CD4-positive, alpha-beta T cell treated with Interleukin-15 for 4 hours (primary cell): ENCODE data around the gene TIMM22.

ENCODE experiments used
- DNase-seq: peaks from one replicate; pipeline ENCODE4 v3.0.0-alpha.2; 2020; ENCODE audit warnings: low spot score

Gene TIMM22

DNA sequence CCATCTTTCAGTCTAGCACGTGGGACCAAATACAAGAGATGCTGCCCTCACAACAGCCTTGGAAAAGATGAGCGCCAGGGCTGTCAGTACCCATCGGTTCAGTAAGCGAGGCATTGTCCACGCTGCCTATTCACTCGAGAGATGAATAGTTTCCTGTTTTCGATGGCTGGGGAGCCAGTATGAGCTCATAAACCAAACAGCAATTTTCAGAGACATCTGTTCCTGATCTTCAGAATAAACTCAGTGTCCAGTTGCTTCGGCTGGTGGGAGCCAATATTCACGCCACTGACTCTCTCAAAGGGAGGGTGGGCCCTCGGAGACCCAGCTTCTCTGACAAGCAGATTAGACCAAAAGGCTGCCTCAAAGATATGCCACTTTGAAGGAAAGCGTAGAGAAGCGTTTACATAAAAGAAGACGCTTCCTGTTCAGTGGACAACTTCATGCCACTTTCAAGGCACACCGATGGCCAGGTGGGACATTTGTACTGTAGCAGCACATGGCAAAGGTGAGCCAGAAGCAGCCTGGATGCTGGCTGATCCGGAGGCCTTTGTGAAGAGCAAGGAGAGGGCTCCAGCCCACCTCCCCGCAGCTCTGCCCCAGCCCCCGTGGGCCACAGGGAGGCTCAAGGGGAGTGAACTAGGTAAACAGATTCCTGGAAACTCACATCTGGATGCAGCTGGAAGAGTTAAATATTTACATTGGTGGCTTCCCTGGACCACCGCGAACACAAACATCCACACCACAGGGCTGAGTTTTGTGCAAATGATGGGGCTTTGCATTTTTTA, 6.0 kb downstream of the TIMM22 start:
- DNase-seq = no peak

GRCh38 chr17:1003633-1003971, 6.7 kb downstream of the TIMM22 start:
- no peak for DNase-seq

DNA sequence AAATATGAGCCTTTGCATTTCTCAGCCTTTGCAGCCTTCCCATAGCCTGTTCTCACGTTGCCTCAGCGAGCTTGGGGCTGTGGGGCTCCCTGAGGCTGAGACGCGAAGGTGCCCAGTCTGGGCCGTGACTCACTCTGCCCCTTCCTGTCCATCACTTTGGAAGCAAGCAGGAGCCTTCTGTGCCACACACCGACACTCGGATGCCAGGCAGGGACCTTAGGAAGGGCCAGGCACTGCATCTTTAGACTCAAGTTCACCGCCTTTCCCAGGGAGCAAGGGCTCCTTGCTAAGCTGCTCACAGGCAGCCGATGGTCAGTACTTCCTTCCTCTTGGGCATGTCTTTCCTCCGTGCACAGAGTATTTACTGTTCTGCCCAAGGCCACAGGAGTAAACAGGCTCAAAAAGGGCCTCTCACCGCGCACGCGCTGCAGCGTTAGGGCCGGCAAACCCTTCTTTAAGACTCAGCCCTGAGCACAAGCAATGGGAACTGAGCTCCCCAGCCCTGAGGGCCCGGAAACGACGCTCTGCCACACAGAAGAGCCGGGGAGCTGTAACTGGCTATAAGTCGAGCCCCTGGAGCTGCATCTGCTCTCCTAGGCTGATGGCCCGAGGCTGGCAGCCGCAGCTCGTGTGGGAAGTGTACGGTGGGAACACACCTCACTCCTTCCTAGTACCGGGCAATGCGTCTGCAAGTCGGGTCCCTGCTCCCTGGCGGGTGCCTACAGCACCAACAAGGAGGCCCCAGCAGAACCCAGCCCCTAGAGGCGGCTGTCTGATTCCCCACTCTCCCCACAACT, 7.2 kb downstream of the TIMM22 start:
- DNase-seq = no peak

GRCh38 chr17:1004769-1005295, 7.9 kb downstream of the TIMM22 start:
- DNase-seq = no peak

DNA sequence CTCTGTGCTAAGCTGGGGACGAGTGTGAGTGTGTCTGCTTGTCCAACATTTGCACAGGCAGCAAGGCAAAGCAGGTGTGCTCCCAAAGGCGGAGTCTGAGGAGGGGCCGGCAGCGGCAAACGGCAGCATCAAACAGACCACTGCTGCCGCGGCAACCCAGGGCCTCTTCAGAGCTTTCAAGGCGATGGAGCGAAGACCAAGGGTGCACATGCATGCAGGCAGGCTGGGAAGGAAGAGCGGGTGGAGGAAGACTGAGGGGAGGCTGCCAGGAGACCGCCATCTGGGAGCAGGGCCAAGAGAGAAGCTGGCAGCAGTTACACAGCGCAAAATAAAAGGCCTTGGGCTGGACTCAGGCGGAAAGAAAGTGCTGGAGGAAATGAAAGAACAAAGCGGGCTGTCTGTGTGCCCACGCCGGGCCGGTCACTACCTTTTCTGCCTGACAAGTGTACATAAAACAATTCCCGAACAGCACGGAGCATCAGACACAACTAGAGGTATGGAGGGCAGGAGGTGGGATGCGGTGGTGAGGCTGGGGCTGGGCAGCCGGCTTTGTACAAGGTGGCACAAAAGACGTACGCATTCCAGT, 8.5 kb downstream of the TIMM22 start:
- no peak for DNase-seq

DNA sequence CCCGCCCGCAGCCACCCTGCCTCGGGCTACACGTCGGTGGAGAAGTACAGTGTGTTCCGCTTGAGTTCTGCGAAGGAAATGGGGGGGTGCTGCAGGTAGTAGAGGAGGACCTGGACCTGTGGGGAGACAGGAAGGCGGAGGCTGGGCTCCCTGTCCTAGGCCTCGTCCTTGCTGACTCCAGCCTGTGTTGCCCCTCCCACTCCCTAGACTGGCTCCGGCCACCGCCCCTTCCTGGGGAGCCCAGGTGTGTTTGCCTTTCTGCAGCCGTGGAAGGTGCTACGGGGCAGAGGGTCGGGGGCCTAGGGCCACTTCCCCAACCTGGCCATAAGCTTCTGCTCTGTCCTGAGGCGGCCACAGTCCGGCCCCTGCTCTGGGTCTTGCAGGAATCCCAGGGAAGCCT, 9.1 kb downstream of the TIMM22 start:
- no peak for DNase-seq

DNA sequence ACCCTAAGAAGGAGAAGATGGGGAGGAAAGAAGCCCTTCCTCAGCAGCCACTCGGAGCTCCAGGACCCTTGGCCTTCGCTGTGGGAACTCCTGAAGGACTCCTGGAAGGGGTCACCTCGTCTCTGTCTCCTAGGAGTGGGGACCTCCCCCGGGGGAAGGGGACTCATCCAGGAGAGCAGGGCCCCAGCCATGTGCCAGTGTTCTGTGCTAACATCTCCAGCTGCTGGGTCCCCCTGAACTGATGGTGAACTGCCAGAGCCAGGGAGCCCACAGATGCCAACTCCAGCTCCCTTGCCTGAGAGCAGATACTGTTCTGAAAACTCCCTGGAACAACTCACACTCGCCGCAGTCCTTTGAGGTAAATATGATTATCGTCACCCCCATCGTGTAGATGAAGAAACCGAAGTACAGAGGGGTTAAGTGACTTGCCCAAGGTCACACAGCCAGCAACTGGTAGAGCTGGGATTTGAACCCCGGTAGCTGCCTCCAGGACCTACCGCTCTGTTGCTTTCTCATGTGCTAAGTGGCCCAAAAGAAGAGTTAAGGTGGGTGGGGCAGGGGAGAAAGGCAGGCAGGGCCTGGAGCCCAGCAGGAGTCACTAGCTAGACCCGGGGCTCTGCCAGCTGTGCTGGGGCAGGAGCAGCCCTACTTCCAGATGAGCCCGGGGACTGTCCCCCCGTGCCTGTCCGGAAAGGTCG, 10.5 kb downstream of the TIMM22 start:
- no peak for DNase-seq

DNA sequence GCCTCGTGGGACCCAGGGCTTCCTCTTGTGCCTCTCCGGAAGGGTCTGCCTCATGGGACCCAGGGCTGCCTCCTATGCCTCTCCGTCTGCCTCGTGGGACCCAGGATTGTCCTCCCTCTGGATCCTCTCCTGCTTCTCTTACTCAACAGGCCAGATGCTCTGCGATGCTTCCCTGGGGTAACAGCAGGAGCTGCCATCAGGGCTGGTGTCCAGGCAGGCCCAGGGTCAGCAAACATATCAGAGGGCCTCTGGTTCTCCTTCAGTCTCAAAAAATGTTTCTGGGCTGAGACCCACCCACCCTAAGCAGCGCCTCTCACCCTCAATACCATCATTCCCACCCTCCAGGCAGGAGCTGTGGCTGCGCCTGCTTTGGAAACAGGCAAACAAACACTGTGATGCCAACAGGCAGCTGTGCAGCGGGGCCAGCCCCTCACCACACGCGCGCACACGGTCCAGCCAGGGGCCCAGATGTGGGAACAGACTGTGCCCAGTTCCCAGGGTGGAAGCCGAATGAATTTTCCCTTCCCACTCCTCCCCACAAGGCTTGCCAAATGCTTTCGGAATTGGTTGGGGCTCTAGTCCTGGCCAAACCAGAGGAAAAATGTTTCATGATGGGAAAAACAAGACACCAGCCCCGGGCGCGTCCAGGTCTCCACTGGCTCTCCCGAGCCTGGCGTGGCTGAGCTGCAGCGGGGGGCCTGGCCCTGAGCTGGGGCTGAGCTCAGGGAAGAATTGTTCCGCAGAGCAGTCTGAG, 11.3 kb downstream of the TIMM22 start:
- DNase-seq = no peak

DNA sequence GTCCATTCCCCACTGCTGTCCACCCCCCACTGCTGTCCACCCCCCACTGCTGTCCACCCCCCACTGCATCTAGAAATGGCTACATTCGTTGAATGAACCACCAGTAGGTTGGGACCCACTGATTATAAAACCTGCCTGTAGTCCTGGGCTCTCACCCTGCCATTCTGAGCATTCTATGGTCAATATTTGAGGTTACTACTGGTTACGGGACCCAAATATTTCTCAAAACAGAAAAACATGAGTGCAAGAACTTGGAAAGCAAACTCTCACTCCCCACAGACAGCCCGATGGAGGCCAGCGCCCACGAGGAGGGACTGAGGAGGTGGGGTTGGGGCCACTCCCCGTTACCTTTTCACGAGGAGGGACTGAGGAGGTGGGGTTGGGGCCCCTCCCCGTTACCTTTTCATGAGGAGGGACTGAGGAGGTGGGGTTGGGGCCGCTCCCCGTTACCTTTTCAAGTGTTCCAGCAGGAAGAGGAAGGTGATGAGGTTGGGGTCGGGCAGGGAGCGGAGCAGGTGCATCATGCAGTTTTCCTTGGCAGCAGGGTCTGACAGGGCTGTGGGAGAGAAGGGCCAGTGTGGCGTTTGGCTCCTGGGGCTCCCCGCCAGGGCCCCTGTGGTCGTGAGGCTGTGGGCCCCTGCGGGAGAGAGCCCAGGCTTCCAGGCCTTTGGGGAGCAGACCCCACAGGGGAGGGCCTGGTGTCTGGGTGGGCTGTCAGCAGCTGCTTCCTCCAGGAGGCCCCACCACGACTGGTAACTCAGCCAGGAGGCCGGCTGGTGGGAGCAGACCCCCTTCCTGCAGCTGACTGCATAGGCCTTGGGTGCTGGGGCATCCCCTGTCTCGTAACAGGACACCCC, 12.5 kb downstream of the TIMM22 start:
- no peak for DNase-seq

DNA sequence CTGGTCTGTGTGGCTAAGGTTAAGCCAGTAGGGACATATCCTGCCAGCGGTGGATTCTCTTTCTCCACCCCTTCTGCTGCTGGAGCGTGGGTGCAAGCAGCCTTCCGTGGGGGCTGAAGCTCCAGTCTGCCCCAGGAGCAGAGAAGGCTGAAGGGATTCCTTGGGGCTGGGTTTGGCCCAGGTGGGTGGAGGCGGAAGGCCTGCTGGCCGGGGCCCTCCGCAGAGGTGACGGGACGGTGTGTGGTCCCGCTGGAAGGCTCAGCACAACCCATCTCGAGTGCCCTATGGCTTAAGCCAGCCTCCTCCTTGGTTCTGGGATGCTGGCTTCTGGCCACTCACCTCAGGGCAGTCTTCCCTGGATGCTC, 13.1 kb downstream of the TIMM22 start:
- no peak for DNase-seq

DNA sequence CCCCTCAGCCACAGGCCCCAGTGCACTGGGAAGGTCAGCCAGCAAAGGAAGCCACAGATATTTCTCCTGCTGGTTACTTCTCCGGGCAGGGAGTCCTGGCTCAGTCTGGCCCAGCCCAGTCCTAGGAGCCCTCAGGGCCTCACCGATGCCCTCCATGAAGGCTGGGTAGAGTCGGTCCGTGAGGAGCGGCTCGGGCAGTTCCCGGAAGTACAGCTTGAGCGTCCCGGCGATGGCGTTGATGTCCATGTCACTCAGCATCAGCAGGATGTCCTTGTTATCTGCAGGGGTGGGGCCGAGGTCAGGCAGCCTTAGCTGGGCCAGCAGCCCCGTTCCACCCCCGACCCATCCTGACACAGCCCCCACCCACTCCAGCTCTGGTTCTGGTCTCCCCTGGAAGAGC, 13.7 kb downstream of the TIMM22 start:
- no peak for DNase-seq

DNA sequence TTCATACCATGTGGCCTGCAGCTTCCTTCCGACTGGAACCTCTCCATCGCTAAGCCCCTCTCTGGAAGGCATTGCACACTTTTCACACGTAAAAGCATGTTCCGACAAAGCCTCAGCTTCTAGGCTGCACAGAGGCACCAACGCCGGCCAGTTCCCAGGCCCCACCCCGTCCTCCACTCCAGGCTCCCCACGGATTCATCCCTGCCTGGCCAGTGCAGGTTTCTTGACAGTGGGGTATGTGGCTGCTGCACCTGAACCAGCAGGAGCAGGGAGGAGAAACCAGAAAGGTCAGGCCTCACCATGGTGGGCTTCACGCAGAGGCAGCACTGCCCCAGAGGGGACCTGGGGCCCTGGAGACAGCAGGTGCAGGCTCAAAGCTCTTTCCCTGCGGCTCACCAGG, 14.2 kb downstream of the TIMM22 start:
- DNase-seq = no peak

DNA sequence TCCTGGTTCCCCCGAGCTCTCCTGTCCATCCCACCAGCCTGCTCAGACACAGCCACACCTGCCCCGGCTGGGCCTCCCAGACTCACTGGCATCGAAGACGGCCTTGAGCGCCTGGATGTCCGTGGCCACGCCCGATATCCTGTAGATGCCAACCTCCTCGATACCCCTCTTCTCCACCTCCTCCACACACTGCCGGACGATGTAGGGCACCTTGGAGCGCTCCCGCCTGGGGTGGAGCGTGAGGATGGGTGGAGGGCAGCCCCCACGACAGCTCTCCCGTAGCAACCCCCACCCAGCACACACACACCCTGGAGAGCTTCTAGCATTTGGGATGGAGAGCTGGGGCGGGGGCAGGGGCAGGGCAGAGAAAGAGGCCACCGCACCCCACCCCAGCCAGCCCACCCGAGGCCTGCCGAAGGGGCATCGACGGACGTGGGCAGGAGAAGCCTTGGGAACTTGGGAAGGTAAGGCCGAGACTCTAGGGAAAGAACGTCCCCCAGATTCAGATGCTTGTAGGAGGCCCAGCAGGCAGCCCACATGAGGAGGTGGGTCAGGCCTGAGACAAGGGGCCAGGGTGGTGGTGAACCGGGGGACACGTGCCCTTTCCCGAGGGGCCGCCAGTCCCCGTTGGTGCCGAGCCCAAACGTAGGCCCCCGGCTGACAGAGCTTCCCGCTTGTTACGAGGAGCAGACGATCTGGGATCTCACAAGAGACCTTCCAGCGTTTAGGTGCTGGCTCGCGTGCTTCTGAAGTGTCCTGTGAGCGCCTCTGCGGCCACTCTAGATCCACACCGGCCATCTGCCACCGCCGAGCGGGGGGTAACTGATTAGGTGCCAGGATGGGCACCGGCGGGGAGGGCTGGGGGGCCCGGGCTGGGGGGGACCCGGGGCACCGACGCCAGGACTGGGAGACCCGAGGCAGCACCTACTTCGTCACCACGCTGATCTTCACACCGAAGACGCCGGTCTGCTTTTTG, 15.1 kb downstream of the TIMM22 start:
- no peak for DNase-seq

- no peak for DNase-seq
Measured at GRCh38 chr17:1012823-1013728, 16.1 kb downstream of the TIMM22 start.

DNA sequence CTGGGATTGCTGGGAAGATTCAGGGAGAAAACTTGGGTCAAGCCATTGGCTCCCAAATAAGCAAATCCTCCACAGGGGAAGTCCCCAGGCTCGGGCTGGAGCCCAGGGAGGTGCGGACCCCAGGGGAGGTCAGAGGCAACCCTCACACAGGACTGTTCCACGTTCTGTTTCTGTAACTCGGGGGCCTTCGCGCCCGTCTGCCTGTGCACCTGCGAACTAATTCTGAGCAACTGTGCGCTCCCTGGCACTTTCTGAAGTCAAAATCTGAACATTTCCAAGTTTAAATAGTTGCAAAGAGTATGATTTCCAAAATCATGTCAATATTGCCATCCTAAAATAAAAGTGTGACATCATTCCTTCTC, 16.8 kb downstream of the TIMM22 start:
- DNase-seq = no peak

DNA sequence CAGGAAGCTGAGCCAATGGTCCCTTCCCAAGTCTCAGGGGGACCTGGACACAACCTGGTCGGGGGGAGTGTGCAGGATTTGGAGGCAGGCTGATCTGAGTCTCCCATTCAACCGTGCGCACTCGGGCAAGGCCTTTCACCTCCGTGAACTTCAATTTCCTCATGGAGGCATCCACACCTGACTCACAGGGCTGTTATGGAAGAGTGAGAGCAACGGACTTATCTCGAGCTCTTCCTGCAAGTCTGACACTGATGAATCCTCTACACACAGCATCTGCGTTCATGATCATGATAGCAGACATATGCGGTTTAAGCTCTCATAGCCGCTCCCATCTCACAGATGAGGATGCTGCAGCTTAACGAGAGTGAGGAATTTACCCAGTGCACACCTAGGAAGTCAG, 21.6 kb downstream of the TIMM22 start:
- no peak for DNase-seq

- no peak for DNase-seq
Measured at GRCh38 chr17:1019451-1019850, 22.5 kb downstream of the TIMM22 start.

DNA sequence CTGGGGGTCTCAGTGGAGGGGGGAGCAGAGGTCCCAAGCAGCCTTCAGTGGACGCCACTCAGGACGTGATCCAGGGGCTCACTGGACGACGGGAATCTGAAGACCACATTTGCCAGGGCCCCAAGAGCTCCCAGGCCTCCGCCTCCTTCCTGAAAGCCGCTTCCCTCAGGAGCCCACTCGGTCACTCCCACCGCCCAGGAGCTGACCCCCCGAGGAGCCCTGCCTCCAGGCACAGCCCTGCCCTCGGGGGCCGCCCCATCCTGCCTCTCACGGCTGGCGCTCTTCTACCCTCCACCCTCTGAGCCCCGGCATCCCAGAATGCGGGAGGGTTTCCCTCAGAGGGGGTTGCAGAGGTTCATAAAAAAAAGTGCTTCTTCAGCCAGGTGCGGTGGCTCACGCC, 24.2 kb downstream of the TIMM22 start:
- DNase-seq = no peak
